GM21723 (cell line): Measurements from ENCODE around the gene YPEL3.
"Not testable (repeated sequence)": the region's sequence is repeated elsewhere in the genome, so short reads cannot be mapped to it uniquely, and the experiment has no call there.

Experiments used
- ATAC-seq: cut with Tn5 transposase; IDR thresholded peaks from one replicate; pipeline ENCODE4 v1.9.1; 2021; ENCODE audit warnings: mild to moderate bottlenecking, moderate library complexity; ENCODE audit not compliant: unreplicated experiment

Gene YPEL3, protein sequence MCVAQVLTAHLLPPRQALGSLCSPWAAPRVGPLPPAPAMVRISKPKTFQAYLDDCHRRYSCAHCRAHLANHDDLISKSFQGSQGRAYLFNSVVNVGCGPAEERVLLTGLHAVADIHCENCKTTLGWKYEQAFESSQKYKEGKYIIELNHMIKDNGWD

GRCh38 chr16:30096105-30096861, at the start of gene YPEL3:
Gene YPEL3, minus strand, starts transcription at chr16:30096213. Its CDS starts 731 bp downstream, at chr16:30095482.
- peak; percentile 43 for ATAC-seq

GRCh38 chr16:30145657-30146056, 49.6 kb upstream of the YPEL3 start:
- no peak for ATAC-seq

- no peak for ATAC-seq
Observed at GRCh38 chr16:30144917-30145316, 48.9 kb upstream of the YPEL3 start.

DNA sequence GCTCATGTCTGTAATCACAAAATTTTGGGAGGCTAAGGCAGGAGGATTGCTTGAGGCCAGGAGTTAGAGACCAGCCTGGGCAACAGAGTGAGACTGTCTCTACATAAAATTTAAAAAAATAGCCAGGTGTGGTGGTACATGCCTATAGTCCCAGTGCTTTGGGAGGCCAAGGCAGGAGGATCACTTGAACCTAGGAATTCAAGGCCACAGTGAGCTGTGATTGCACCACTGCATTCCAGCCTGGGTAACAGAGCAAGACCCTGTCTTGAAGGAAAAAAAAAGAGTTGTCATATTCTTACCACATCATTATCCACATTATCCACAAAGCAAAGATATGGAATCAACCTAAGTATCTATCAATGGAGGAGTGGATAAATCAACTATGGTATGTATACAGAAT, 48.0 kb upstream of the YPEL3 start:
- no peak for ATAC-seq

DNA sequence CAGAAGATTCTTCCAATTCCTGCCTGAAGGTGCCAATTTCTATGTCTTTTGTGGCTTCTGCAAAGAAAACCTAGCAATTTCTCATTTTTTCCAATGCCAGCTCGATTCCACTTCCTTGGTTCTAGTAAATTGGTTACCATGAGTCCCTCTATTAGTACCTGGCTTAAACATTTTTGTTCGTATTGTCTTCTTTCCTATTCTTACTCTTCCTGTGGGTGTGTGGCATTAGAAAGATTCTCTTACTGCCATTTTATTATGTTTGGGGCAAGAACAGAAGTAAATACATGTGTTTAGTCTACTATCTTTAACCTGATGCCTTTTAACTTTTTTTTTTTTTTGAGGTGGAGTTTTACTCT, 47.3 kb upstream of the YPEL3 start:
- ATAC-seq, result no peak

GRCh38 chr16:30142672-30143346, 46.8 kb upstream of the YPEL3 start:
- ATAC-seq, result no peak

DNA sequence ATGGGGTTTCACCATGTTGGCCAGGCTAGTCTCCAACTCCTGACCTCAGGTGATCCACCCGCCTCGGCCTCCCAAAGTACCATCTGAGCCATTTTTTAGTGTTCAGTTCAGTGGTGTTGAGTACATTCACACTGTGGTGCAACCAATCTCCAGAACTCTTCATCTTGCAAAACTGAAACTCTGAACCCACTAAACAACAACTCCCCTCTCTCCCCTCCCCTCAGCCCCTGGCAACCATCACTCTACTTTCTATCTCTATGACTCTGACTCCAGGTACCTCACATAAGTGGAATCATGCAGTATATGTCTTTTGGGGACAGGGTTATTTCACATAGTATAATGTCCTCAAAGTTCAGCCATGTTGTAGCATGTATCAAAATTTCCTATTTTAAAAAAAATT, 45.7 kb upstream of the YPEL3 start:
- ATAC-seq, result no peak

DNA sequence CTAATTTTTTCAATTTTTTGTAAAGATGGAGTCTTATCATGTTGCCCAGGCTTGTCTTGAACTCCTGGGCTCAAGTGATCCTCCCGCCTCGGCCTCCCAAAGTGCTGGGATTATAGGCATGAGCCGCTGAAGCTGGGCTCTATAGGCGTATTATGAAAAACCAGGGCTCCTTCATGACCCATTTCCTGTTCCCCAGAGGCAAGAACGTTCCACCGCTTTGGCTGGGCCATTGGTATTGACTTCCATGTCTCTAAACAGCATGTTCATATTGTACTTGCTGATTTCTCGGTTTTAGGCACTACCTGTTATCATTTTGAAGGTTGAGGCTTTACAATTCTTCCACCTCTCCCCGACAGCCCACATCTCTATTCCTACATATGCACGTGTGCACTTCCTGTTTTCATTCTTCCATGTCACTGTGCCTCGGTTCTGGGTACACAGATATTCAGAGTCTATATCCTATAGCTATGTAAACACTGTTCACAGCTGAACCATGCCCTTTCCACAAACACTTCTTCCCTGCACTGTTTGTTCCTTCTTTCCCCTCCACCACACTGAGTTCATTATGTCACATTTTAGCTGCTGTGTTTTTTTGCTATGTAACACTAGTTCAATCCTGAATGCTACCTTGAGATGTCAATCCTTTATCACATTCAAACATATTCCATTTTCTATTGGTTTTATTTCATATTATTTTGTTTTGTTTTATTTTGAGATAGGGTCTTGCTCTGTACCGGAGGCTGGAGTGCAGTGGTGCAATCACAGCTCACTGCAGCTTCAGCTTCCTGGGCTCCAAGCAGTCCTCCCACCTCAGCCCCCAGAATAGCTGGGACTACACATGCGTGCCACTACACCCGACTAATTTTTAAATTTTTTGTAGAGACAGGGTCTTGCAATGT, 43.8 kb upstream of the YPEL3 start:
- ATAC-seq, result no peak

DNA sequence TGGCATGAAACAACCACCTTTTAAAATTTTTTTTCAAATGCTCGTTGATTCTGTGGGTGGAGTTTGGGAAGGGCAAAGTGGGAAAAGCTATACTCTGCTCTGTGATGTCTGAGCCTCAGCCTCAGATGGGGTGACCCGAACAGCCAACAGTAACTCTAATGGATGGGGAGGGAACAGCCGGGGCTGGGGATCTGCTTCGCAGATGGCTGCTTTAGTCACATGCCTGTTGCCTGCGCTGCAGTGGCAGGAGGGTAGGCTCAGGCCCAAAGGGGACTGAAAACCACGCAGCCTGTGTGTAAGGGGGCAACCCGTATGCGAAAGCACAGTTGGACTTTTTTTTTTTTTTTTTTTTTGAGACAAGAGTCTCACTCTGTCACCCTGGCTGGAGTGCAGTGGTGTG, 41.9 kb upstream of the YPEL3 start:
- ATAC-seq, result no peak

- no peak for ATAC-seq
Observed at GRCh38 chr16:30136971-30137605, 41.1 kb upstream of the YPEL3 start.

DNA sequence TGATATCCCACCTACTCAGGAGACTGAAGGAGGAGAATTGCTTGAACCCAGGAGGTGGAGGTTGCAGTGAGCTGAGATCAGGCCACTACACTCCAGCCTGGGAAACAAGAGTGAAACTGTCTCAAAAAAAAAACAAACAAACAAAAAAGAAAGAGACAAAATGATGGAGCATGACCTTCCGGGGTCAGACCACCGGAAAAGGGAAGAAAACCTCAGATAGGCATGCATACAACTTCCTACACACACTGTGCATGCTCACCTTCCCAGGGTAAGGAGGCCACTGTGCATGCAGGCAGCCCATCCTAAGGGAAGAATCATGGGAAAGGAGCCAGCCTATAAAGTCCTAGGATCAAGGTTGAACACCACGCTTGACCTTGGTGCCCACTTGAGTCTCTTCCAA, 36.6 kb upstream of the YPEL3 start:
- no peak for ATAC-seq

DNA sequence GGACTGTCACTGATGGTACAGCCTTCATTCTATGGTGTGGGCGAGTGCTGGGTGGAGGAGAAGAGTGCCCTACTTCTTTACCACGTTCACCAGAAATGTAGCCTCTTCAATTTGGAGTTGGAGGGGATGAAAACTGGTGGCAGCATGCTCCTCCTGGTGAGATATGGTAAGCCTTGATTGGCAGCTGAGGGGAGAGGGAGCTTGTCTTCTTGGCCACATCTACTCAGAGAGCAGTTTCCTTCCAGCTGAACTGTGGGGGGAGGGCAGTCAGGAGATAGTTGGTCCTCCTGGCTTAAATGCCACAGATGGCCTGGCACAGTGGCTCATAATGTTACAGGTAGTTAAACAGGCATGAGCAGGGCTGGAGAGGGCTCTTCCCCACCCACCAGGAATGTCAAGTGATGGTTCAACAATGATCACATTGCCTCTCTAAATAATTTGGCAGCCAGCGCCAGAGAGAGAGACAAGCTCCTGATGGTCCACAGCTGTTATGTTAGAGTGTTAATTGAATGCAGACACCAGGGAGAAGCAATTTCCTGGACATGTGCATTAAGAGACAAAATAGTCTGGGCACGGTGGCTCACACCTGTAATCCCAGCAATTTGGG, 36.0 kb upstream of the YPEL3 start:
- no peak for ATAC-seq

GRCh38 chr16:30127993-30128392, 32.0 kb upstream of the YPEL3 start:
- ATAC-seq, result no peak

- ATAC-seq, result not testable (repeated sequence)
Observed at GRCh38 chr16:30125690-30126089, 29.7 kb upstream of the YPEL3 start.

GRCh38 chr16:30124985-30125379, 29.0 kb upstream of the YPEL3 start:
- ATAC-seq, result no peak

DNA sequence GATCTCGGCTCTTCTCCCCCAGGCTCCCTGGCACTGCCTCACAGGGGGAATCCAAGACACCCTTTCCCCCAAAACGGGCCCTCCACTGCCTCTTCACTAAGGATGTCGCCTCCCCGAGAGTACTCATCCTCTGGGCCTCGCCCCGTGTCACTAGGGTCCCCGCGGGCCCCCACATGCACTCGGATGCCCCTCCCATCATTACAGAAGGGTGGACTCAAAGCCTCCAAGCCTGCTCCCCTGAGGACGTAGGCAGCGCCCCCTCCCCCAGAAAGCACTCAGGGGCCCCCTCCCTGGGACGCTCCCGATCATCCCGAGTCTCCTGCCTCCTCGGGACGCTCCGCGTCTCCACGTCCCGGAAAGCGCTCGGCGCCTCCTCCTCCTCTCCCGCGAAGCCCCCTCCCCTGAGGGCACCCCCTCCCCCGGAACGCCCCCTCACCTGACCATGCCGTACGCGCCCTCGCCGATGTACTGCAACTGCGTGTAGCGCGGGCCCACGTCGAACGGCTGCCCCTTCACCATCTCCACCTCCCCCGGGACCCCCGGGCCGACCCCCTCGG, 26.7 kb upstream of the YPEL3 start:
- ATAC-seq, result no peak

GRCh38 chr16:30121741-30122571, 25.9 kb upstream of the YPEL3 start:
- no peak for ATAC-seq

DNA sequence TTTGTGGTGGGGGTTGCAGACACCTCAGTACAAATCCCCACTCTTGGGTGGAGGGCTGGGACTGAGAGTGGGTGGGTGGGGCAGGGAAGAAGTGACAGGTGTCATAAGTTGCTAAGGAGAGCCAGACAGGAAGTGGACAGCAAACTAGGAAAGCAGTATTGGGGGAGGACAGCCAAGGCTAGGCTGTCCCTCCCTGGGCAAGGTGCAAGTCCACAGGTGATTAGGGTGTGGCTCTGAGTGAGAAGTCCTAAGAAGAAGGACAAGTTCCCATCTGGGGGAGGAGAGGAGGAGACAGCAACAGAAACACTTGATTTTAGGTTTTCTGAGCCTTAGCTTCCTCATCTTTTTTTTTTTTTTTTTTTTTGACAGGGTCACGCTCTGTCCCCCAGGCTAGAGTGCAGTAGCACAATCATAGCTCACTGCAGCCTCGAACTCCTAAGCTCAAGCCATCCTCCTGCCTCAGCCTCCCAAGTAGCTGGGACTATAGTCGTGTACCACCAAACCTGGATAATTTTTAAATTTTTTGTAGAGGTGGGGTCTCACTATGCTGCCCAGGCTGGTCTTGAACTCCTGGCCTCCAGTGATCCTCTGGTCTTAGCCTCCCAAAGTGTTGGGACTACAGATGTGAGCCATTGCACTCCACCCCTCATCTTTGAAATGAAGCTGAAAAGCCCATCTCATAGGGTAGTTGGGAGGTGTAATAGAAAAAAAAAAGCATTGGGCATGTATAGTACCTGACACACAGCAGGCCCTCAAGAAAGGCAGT, 24.5 kb upstream of the YPEL3 start:
- no peak for ATAC-seq
